Prostate gland (tissue), 2 donors: ENCODE results near the gene NUDT2. TPM values are rescaled to one million over a fixed set of nuclear protein-coding genes. Genes with fewer than 3 reads are reported as not detected.

ENCODE experiments used
- DNase-seq: peaks from one replicate; pipeline ENCODE4 v3.0.0-alpha.2; 2019; ENCODE audit warnings: low spot score
- H3K27ac ChIP-seq, 2 donors: fragments of 200-600 bp; sonication (generic); 2 replicates each; pipeline ENCODE4 v1.5.1; 2017 to 2019
- H3K27me3 ChIP-seq: fragments of 200-600 bp; sonication (generic); replicated peaks from 2 replicates; pipeline ENCODE4 v1.5.1; 2019; ENCODE audit not compliant: insufficient read depth
- H3K36me3 ChIP-seq, 2 donors: fragments of 200-600 bp; sonication (generic); 1 replicate in 1 of 2; 2 replicates in 1 of 2; pipeline versions ENCODE4 v1.5.1 to v1.8.1; 2017 to 2019
- H3K4me1 ChIP-seq: fragments of 200-600 bp; sonication (generic); replicated peaks from 2 replicates; pipeline ENCODE4 v1.5.1; 2019
- H3K4me3 ChIP-seq, 2 donors: fragments of 200-600 bp; sonication (generic); 2 replicates each; pipeline ENCODE4 v1.5.1; 2017 to 2019
- H3K9me3 ChIP-seq: fragments of 200-600 bp; sonication (generic); 2 replicates; pipeline ENCODE4 v1.5.1; 2017
- CTCF ChIP-seq, 4 experiments: fragments of 200-600 bp in 2 of 4; fragments of 450-650 bp in 2 of 4; sonication (generic) in 2 of 4; IDR thresholded peaks; 1 replicate in 3 of 4; 2 replicates in 1 of 4; pipeline ENCODE4 v1.5.1; 2016 to 2019; ENCODE audit warnings: antibody characterized with exemption in 4 of 4, mild to moderate bottlenecking in 2 of 4, moderate library complexity in 2 of 4
- POLR2A ChIP-seq: fragments of 450-650 bp; IDR thresholded peaks from one replicate; pipeline ENCODE4 v1.6.1; 2016; ENCODE audit warnings: antibody characterized with exemption, mild to moderate bottlenecking
- POLR2AphosphoS5 ChIP-seq: sonication (generic); formaldehyde crosslinking; IDR thresholded peaks from one replicate; pipeline ENCODE4 v1.6.1; 2017; ENCODE audit warnings: antibody characterized with exemption
- WGBS: methylation state at CpG from one replicate; pipeline ENCODE4 v1.1.5; 2018; 5-methylcytosine and 5-hydroxymethylcytosine counted together
- intact Hi-C: fragments of 100-400 bp; cut with DNase I; formaldehyde crosslinking; loops from one replicate; pipeline ENCODE4 v1.14.2; 2022
- total RNA-seq, 2 donors: library from RNA; depleted of rRNA; stranded (reverse); fragments of >200 nt; gene quantifications; one replicate each; pipeline ENCODE4 v1.1.0, GENCODE V29; 2016

The NUDT2 gene
- total RNA-seq, 2 donors from 2014 or later: 18.0 to 45.8 TPM

- Histone ChIP-seq H3K9me3 (no peaks in the 10 kb centered on the region), H3K4me1 (no peaks in the 10 kb centered on the region), H3K27me3 (no peaks in the 10 kb centered on the region), H3K36me3 (no peaks in the 10 kb centered on the region), H3K4me3 (no peak overlapping the region), H3K27ac (no peak overlapping the region)
- intact Hi-C loops: loop anchor here (5.0 to 10.0 kb wide), 2 partner anchors 164 to 271 kb away; no protein-coding TSS in a partner anchor
- TF ChIP-seq CTCF (IDR thresholded peaks at IDR 0.05): no peak
- no peak for TF ChIP-seq POLR2A
- TF ChIP-seq POLR2AphosphoS5: no peak
- no peak for DNase-seq
- 76% methylated on average over 1 of the region's 1 CpG for WGBS
These were observed 1.8 kb downstream of the NUDT2 start for GRCh38 chr9:34331196-34331595.

- TF ChIP-seq POLR2A (no peak), CTCF (IDR thresholded peaks at IDR 0.05) (peak; percentile 14 to 54 (median 37)), POLR2AphosphoS5 (no peak)
- 31% methylated on average over 7 of the region's 7 CpGs for WGBS
- no peak overlapping the region for H3K27ac ChIP-seq
- H3K4me1 ChIP-seq: no peaks in the 10 kb centered on the region
- no peak for DNase-seq
- H3K27me3 ChIP-seq: no peaks in the 10 kb centered on the region
- H3K9me3 ChIP-seq: no peaks in the 10 kb centered on the region
- intact Hi-C loops: loop anchor here (2.0 to 10.0 kb wide), 4 partner anchors 46 to 270 kb away; no protein-coding TSS in a partner anchor
- no peaks in the 10 kb centered on the region for H3K36me3 ChIP-seq
- H3K4me3 ChIP-seq: no peak overlapping the region
These were observed 3.0 kb downstream of the NUDT2 start for GRCh38 chr9:34332076-34332964.

- no peak for TF ChIP-seq POLR2A
- no peak for TF ChIP-seq CTCF (IDR thresholded peaks at IDR 0.05)
- TF ChIP-seq POLR2AphosphoS5: no peak
- 73% methylated on average over 3 of the region's 3 CpGs for WGBS
- Histone ChIP-seq H3K9me3 (no peaks in the 10 kb centered on the region), H3K27me3 (no peaks in the 10 kb centered on the region), H3K27ac (no peak overlapping the region), H3K36me3 (no peaks in the 10 kb centered on the region), H3K4me1 (no peaks in the 10 kb centered on the region), H3K4me3 (no peak overlapping the region)
- no peak for DNase-seq
- intact Hi-C loops: loop anchor here (2.0 to 10.0 kb wide), 4 partner anchors 45 to 268 kb away; no protein-coding TSS in a partner anchor
These were observed 4.5 kb downstream of the NUDT2 start for GRCh38 chr9:34333836-34334235.

GRCh38 chr9:34334337-34334824 is 5.0 kb downstream of the NUDT2 start:
- H3K36me3 ChIP-seq: no peaks in the 10 kb centered on the region
- H3K27me3 ChIP-seq: no peaks in the 10 kb centered on the region
- 32% methylated on average over 1 of the region's 1 CpG for whole genome bisulfite sequencing
- no peak for DNase-seq
- no peak overlapping the region for H3K4me3 ChIP-seq
- H3K27ac ChIP-seq: no peak overlapping the region
- no peaks in the 10 kb centered on the region for H3K9me3 ChIP-seq
- H3K4me1 ChIP-seq: no peaks in the 10 kb centered on the region
- intact Hi-C loops: loop anchor here (5.0 to 10.0 kb wide), 2 partner anchors 160 to 268 kb away; no protein-coding TSS in a partner anchor
- no peak for TF ChIP-seq CTCF (IDR thresholded peaks at IDR 0.05)
- TF ChIP-seq POLR2AphosphoS5: no peak
- no peak for TF ChIP-seq POLR2A
